ENCODE data around the gene TMTC3.
"Not testable (repeated sequence)": the region's sequence is repeated elsewhere in the genome, so short reads cannot be mapped to it uniquely, and the experiment has no call there.

Gene TMTC3

DNA sequence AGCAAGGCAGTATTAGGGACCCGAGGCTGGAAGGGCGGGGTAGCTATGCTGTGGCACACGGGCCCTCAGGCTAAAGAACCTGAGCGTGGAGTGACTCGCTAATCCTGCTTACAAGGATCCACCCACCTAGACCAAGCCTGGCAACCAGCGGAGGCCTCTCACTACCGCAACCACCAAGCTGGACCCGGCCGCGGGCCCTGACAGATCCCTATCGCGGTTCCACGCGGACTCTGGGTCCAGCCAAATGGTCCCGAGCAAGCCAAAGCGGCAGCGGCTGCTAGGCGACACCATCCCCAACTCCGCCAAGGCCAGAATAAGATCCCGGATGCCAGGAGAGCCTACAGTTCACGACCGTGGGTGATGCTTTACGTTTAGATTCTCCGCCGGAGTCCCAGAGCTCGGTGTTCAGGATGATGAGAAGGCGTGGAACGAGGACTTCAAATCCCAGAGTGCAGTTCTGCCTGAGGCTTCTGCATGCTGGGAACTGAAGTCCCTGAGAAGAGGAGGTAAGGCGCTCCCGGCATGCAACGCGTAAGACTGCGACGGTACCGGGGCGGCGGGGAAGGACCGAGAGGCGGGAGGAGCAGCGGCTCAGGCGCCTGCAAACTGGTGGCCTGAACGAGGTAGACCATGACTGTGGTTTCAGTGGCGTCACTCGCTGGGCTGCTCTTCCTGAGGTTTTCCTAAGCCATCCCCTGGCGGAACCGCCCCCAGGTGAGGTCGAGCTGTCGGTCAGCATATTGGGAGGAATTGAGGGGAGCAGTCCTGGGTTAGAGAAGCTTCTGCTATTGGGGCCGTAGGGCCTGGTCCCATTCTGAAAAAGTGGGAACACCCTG is at the start of gene TMTC3, which contains the start of gene CEP290:
TMTC3 (plus strand) TSS at position 534 of the 836 bp plus-strand sequence. CDS start 6,009 bp downstream, outside the sequence.
CEP290 (minus strand) TSS at position 315 of the 836 bp plus-strand sequence. CDS start 781 bp downstream, outside the sequence.
- peak; percentile 93 for DNase-seq (ENCODE audit: low read depth)

DNA sequence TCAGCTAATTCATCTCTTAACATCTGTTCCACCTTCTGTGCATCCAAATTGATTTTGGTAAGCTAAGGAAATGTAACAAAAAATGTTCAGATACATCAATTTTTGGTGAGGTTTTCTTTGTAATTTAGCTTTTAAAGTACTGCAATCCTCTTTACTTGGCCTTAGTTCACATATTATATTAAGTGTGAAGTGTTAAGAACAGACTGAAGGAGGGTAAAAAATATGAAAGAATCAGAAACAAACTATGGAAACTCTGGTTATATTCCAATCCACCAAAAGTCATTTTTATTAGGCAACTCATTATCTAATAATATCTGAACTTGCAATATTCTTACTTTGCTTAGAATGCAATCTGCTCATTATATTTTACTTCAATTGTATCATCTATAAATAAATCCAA is 49.3 kb upstream of the TMTC3 start:
- DNase-seq (ENCODE audit: low read depth), result no peak

GRCh38 chr12:88093573-88093972 is 48.5 kb upstream of the TMTC3 start:
- no peak for DNase-seq (ENCODE audit: low read depth)

DNA sequence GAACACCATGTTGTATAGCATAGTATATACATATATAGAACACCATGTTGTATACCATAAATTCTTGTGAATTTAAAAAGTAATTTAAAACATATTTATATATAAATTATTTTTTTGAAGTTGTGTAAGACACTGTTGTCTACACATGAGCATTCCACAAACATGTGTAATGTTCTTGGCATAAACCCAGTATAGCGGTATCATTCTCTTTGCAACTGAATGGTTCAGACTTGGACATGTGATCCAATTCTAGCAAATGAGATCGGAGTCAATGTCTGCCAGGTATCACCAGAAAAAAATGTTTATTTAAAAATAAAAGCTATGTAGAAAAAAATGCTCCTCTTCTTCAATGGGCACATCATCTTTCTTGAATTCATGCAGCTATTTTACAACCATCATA is 34.1 kb upstream of the TMTC3 start:
- DNase-seq (ENCODE audit: low read depth), result no peak

- no peak for DNase-seq (ENCODE audit: low read depth)
These were observed 30.9 kb upstream of the TMTC3 start for GRCh38 chr12:88111074-88111652.

DNA sequence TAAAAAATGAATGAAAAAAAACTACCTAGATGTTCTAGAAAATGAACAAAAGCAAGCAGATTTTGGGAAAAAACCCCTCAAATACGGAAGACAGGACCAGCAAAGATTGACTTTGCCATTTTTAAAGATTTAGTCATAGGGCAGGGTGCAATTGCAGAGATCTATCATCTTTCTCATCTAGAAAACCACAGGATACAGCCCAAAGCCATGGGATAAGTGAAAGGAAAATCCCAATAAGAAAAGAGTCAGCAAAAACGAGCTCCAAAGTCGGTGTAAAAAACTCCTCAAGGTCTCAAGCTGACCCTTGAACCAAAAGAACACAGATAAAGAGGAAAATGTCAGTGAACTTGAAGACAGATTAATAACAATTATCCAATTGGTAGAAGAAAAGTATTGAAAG is 28.2 kb upstream of the TMTC3 start:
- DNase-seq (ENCODE audit: low read depth), result no peak

DNA sequence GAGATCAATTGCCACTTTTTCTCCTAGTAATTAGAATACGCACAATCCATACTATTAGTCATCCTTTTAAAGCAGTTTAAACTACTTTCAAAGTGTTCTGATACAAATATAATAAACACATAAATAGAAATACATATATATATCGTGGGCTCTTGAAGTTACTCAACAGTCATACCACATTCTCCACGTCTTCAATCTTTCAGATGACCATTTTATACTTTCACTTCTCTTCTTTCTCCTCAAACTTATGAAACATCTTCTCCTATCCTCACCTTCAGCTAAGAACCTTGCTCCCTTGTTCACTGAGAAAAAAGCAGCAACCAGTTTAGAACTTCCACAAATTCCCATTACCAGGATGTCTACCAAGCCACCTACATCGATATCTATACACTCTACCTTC is 19.4 kb upstream of the TMTC3 start:
- DNase-seq (ENCODE audit: low read depth), result no peak

DNA sequence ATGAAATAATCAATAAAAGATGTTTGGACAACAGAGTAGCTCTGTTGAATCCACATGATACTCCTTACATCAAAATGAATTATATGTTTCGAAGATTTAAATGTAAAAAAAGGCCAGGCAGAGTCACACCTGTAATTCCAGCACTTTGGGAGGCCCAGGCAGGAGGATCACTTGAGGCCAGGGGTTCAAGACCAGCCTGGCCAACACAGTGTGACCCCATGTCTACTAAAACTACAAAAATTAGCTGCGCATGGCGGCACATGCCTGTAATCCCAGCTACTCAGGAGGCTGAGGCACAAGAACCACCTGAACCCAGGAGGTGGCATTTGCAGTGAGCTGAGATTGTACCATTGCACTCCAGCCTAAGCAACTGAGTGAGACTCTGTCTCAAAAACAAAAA is 15.0 kb upstream of the TMTC3 start:
- no peak for DNase-seq (ENCODE audit: low read depth)

DNA sequence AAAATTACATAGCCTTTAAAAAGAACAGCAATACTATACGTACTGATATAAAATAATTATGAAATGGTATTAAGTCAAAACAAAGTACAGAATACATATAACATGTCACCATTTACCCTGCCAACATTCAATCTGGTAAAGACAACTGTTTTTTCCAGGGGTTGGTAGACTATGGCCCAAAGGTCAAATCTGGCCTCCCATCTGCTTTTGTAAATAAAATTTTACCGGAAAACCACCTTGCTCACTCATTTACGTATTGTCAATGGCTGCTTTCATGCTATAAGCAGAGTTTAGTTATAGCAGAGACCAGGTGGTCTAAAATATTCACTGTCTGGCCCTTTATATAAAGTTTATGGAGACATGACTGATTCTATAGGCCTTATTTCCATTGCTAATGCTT is 14.3 kb upstream of the TMTC3 start:
- no peak for DNase-seq (ENCODE audit: low read depth)

GRCh38 chr12:88132392-88132791 is 9.7 kb upstream of the TMTC3 start:
- no peak for DNase-seq (ENCODE audit: low read depth)

DNA sequence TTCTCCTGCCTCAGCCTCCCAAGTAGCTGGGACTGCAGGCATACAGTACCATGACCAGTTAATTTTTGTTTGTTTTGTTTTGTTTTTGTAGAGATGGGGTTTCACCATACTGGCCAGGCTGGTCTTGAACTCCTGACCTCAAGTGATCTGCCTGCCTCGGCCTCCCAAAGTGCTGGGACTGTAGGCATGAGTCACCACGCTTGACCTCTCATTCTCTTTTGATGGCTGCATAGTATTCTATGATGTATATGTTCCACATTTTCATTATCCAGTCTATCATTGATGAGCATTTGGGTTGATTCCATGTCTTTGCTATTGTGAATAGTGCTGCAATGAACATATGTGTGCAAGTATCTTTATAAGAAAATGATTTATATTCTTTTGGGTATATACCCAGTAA is 8.9 kb upstream of the TMTC3 start:
- not testable (repeated sequence) for DNase-seq (ENCODE audit: low read depth)

DNA sequence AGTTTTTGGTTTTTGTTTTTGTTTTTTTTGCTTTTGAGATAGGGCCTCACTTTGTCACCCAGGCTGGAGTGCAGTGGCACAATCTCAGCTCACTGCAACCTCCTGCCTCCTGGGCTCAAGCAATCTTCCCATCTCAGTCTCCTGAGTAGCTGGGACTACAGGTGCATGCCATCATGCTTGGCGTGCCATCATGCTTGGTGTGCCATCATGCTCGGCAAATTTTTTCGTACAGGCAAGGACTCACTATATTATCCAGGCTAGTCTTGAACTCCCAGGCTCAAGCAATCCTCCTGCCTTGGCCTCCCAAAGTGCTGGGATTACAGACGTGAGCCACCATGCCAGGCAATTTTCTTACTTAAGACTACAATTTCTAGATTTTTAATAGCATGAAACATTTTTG is 2.4 kb upstream of the TMTC3 start:
- DNase-seq (ENCODE audit: low read depth), result not testable (repeated sequence)

DNA sequence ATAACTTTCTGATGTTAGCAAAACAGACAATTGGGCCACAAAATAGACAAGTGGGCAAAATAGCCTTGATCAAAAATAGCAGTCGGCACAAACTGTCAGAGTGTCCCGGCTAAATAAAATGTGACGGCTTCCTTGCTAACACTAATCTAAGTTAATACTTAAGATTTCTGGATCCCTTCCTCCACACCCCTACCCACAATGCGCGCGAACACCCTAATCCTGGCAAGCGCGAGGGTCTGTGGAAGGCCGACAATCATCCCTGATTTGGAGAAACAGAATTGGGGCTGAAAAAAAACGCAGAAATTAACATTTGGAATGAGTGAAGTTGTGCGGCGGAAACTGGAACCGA is 708 bp upstream of the TMTC3 start:
- no peak for DNase-seq (ENCODE audit: low read depth)

- no peak for DNase-seq (ENCODE audit: low read depth)
These were observed 494 bp downstream of the TMTC3 start for GRCh38 chr12:88142610-88142991.

DNA sequence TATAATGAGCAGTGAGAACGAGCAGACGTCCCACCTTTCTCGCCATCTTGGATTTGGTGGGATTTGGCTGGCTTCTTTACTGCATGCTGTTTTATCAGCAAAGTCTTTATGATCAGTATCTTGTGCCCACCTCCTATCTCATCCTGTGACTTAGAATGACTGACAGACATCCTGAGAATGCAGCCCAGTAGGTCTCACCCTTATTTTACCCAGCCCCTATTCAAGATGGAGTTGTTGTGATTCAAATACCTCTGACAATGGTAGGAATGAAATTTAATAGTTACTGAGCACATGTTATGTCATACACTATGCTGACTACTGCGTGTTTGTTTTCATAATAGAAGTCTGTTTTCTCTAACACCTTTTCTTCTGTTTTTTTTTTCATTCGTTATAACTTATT is 1.9 kb downstream of the TMTC3 start:
- DNase-seq (ENCODE audit: low read depth), result no peak

GRCh38 chr12:88144546-88145468 is 2.7 kb downstream of the TMTC3 start:
- no peak for DNase-seq (ENCODE audit: low read depth)

GRCh38 chr12:88145567-88146505 is 3.7 kb downstream of the TMTC3 start:
- DNase-seq (ENCODE audit: low read depth), result no peak

DNA sequence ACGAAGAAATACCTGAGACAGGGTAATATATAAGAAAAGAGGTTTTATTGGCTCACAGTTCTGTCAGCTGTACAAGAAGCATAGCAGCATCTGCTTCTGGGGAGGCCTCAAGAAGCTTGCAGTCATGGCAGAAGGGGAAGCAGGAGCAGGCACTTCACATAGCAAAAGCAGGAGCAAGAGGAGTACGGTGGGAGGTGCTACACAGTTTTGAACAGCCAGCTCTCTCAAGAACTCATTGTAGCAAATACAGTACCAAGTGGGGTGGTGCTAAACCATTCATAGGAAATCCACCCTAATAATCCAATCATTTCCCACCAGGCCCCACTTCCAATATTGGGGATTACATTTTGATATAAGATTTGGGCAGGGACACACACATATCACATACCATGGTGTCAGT is 8.0 kb downstream of the TMTC3 start:
- no peak for DNase-seq (ENCODE audit: low read depth)

DNA sequence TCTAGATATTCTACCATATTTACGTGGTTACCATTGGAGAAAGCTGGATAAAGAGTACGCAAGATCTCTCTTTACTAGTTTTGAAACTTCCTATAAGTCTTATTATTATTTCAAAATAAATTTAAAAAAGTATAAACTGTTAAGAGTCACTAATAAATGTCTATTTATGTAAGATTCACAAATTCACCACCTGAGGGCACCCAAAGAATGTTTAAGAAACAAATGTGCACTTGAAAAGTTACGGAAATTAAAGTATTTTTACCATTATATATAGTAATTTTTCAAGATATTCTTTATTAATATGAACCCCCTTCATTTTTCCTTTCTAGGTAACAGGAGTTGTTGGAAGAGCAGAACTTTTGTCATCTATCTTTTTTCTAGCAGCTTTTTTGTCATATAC is 11.9 kb downstream of the TMTC3 start:
- DNase-seq (ENCODE audit: low read depth), result no peak

GRCh38 chr12:88156075-88156654 is 14.1 kb downstream of the TMTC3 start:
- DNase-seq (ENCODE audit: low read depth), result no peak

GRCh38 chr12:88163371-88163770 is 21.3 kb downstream of the TMTC3 start:
- DNase-seq (ENCODE audit: low read depth), result no peak

Data from T-helper 22 cell (primary cell).